Epithelial cell of esophagus (primary cell): ENCODE measurements around the gene KRT37.
A peak's percentile ranks its signal among the peaks of the same experiment; 100 is the strongest.

Experiments
- DNase-seq: peaks from one replicate; pipeline ENCODE4 v3.0.0; 2010; ENCODE audit warnings: low read depth
- H3K4me3 ChIP-seq: 2 replicates; pipeline ENCODE4 v1.5.1; 2011; ENCODE audit warnings: mild to moderate bottlenecking, low read length, control low read depth
- TF ChIP-seq, protein P1 (sequence below): IDR thresholded peaks from 2 replicates; pipeline ENCODE4 v1.5.1; 2011; ENCODE audit warnings: low read depth, mild to moderate bottlenecking, low read length, control low read depth, inconsistent platforms; ENCODE audit not compliant: insufficient read depth; ENCODE audit errors: missing control alignments

Gene KRT37

GRCh38 chr17:41377546-41377945, 46.8 kb downstream of the KRT37 start:
- no peak overlapping the region for H3K4me3 ChIP-seq
- TF ChIP-seq, protein P1, sequence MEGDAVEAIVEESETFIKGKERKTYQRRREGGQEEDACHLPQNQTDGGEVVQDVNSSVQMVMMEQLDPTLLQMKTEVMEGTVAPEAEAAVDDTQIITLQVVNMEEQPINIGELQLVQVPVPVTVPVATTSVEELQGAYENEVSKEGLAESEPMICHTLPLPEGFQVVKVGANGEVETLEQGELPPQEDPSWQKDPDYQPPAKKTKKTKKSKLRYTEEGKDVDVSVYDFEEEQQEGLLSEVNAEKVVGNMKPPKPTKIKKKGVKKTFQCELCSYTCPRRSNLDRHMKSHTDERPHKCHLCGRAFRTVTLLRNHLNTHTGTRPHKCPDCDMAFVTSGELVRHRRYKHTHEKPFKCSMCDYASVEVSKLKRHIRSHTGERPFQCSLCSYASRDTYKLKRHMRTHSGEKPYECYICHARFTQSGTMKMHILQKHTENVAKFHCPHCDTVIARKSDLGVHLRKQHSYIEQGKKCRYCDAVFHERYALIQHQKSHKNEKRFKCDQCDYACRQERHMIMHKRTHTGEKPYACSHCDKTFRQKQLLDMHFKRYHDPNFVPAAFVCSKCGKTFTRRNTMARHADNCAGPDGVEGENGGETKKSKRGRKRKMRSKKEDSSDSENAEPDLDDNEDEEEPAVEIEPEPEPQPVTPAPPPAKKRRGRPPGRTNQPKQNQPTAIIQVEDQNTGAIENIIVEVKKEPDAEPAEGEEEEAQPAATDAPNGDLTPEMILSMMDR = no peak
- peak; percentile 25 for DNase-seq
